IMR-90 (cell line): Measurements from ENCODE around the gene SRBD1.

ENCODE experiments used
- BHLHE40 ChIP-seq: fragments of 150-350 bp; IDR thresholded peaks from 2 replicates; pipeline ENCODE4 v1.6.1; 2016; ENCODE audit warnings: mild to moderate bottlenecking, low read depth, low read length
- CEBPB ChIP-seq: IDR thresholded peaks from 2 replicates; pipeline ENCODE4 v1.6.1; 2012; ENCODE audit warnings: low read depth, low read length, improper control_type of control experiment
- MAZ ChIP-seq: IDR thresholded peaks from 2 replicates; pipeline ENCODE4 v1.6.1; 2012; ENCODE audit warnings: low read depth, mild to moderate bottlenecking, low read length, improper control_type of control experiment, moderate library complexity, borderline replicate concordance
- MXI1 ChIP-seq: IDR thresholded peaks from 2 replicates; pipeline ENCODE4 v1.6.1; 2012; ENCODE audit warnings: low read depth, mild to moderate bottlenecking, low read length, moderate library complexity, borderline replicate concordance
- POLR2A ChIP-seq: IDR thresholded peaks from 2 replicates; pipeline ENCODE4 v1.6.1; 2012; ENCODE audit warnings: mild to moderate bottlenecking, low read depth, low read length
- RAD21 ChIP-seq: IDR thresholded peaks from 2 replicates; pipeline ENCODE4 v1.6.1; 2012; ENCODE audit warnings: low read length, improper control_type of control experiment
- RCOR1 ChIP-seq: IDR thresholded peaks from 2 replicates; pipeline ENCODE4 v1.6.1; 2012; ENCODE audit warnings: mild to moderate bottlenecking, low read length, improper control_type of control experiment; ENCODE audit not compliant: insufficient replicate concordance
- SMC3 ChIP-seq: fragments of 150-350 bp; IDR thresholded peaks from 2 replicates; pipeline ENCODE4 v1.6.1; 2016; ENCODE audit warnings: low read depth, mild to moderate bottlenecking, antibody characterized with exemption, low read length, moderate library complexity
- TF ChIP-seq, protein P1 (sequence below): conservative IDR thresholded peaks from 2 replicates; pipeline ENCODE4 v1.5.1; 2012; ENCODE audit warnings: mild to moderate bottlenecking, low read depth, low read length, improper control_type of control experiment

DNA sequence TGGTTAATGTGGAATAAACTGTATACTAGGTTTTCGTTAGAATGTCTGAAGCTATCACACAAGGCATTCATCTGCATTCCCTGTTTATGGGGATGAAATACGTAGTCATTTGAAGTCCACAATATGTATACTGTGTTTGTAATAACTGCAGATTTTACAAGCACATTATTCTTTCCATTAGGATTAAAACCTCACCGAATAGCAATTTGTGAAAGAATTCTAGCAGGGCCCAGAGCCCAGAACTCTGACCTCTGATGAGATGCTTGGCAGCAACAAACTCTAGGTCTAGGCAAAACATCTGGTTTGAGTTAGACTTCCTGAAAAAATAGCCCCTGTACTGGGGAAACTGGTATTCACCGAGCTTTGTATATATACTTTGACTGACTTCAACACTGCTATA lies 158.2 kb downstream of the SRBD1 start:
- TF ChIP-seq POLR2A (no peak), RAD21 (no peak), BHLHE40 (no peak), CEBPB (no peak), MAZ (no peak), RCOR1 (no peak), MXI1 (no peak), SMC3 (no peak)
- TF ChIP-seq, protein P1, sequence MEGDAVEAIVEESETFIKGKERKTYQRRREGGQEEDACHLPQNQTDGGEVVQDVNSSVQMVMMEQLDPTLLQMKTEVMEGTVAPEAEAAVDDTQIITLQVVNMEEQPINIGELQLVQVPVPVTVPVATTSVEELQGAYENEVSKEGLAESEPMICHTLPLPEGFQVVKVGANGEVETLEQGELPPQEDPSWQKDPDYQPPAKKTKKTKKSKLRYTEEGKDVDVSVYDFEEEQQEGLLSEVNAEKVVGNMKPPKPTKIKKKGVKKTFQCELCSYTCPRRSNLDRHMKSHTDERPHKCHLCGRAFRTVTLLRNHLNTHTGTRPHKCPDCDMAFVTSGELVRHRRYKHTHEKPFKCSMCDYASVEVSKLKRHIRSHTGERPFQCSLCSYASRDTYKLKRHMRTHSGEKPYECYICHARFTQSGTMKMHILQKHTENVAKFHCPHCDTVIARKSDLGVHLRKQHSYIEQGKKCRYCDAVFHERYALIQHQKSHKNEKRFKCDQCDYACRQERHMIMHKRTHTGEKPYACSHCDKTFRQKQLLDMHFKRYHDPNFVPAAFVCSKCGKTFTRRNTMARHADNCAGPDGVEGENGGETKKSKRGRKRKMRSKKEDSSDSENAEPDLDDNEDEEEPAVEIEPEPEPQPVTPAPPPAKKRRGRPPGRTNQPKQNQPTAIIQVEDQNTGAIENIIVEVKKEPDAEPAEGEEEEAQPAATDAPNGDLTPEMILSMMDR, result no peak
